ENCODE measurements around the gene TYROBP. TPM values are rescaled to one million over a fixed set of nuclear protein-coding genes. Genes with fewer than 3 reads are reported as not detected.

Gene TYROBP
- total RNA-seq, 1 experiment from 2014 or later: not detected

GRCh38 chr19:35913589-35913988, 5.5 kb upstream of the TYROBP start:
- TF ChIP-seq, protein P1, sequence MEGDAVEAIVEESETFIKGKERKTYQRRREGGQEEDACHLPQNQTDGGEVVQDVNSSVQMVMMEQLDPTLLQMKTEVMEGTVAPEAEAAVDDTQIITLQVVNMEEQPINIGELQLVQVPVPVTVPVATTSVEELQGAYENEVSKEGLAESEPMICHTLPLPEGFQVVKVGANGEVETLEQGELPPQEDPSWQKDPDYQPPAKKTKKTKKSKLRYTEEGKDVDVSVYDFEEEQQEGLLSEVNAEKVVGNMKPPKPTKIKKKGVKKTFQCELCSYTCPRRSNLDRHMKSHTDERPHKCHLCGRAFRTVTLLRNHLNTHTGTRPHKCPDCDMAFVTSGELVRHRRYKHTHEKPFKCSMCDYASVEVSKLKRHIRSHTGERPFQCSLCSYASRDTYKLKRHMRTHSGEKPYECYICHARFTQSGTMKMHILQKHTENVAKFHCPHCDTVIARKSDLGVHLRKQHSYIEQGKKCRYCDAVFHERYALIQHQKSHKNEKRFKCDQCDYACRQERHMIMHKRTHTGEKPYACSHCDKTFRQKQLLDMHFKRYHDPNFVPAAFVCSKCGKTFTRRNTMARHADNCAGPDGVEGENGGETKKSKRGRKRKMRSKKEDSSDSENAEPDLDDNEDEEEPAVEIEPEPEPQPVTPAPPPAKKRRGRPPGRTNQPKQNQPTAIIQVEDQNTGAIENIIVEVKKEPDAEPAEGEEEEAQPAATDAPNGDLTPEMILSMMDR (conservative IDR thresholded peaks at IDR 0.05): no peak
- H2AK5ac ChIP-seq (ENCODE audit: insufficient read length, low read length): no peak overlapping the region
- no peak overlapping the region for H2BK15ac ChIP-seq (ENCODE audit: low read depth, low read length)
- no peak for DNase-seq
- no peak overlapping the region for H3K4me2 ChIP-seq (ENCODE audit: insufficient read depth, insufficient read length, low read length)
- no peak overlapping the region for H3K4ac ChIP-seq (ENCODE audit: low read depth, low read length)
- no peaks in the 10 kb centered on the region for H4K20me1 ChIP-seq (ENCODE audit: control insufficient read depth, insufficient read depth, insufficient read length)
- no peaks in the 10 kb centered on the region for H3K4me1 ChIP-seq (ENCODE audit: insufficient read depth, low read length)
- no peaks in the 10 kb centered on the region for H3K23me2 ChIP-seq (ENCODE audit: insufficient read length, low read depth, low read length, poor library complexity, severe bottlenecking)
- H3K9me3 ChIP-seq (ENCODE audit: control insufficient read depth, low read depth, low read length): no peaks in the 10 kb centered on the region
- H3K23ac ChIP-seq (ENCODE audit: insufficient read length, low read depth, low read length): no peak overlapping the region
- WGBS (ENCODE audit: extremely low coverage, insufficient read length, low lambda C conversion rate): no CpG with 5 or more reads among the region's 7 CpGs
- no peak overlapping the region for H3K18ac ChIP-seq (ENCODE audit: insufficient read length, low read depth, low read length)
- H2BK20ac ChIP-seq (ENCODE audit: low read depth, low read length, poor library complexity, severe bottlenecking): no peak overlapping the region
- H4K91ac ChIP-seq (ENCODE audit: insufficient read length, low read depth, low read length): no peak overlapping the region
- no peak overlapping the region for H3T11ph ChIP-seq (ENCODE audit: low read length)
- H3K9ac ChIP-seq (ENCODE audit: extremely low read depth, insufficient read length, low read length): no peak overlapping the region
- no peak overlapping the region for H4K8ac ChIP-seq (replicated peaks; ENCODE audit: insufficient read length, low read depth, low read length)
- Mint-ChIP-seq H3K4me1 (peaks cover 4 to 12% of the 10 kb centered on the region in 2 experiments), H3K27me3 (ENCODE audit: low read depth) (peaks cover 15% of the 10 kb centered on the region), H3K9me3 (no peaks in the 10 kb centered on the region), H3K27ac (no peak overlapping the region), H3K36me3 (ENCODE audit: insufficient read depth in 1 of 3, low read depth in 3 of 3) (no peaks in the 10 kb centered on the region), H3K4me3 (no peak overlapping the region)
- H3K27me3 ChIP-seq (ENCODE audit: insufficient read depth, low read length): no peaks in the 10 kb centered on the region
- no peak overlapping the region for H2BK120ac ChIP-seq (ENCODE audit: low read depth, low read length, poor library complexity, severe bottlenecking)
- no peak overlapping the region for H3K14ac ChIP-seq (ENCODE audit: insufficient read depth, low read length)
- H3K79me2 ChIP-seq (ENCODE audit: insufficient read depth, low read length): no peaks in the 10 kb centered on the region
- H4K5ac ChIP-seq (ENCODE audit: insufficient read length, low read depth, low read length): no peak overlapping the region
- no peak overlapping the region for H3K56ac ChIP-seq (ENCODE audit: insufficient read length, low read depth, low read length)
- no peak overlapping the region for H2BK12ac ChIP-seq (ENCODE audit: insufficient read length, low read depth, low read length)
- no peak overlapping the region for H2BK5ac ChIP-seq (ENCODE audit: insufficient read length, low read length)
- H3K79me1 ChIP-seq (ENCODE audit: insufficient read depth, low read depth, low read length, poor library complexity, severe bottlenecking): no peaks in the 10 kb centered on the region
- no peak overlapping the region for H3K27ac ChIP-seq (ENCODE audit: insufficient read length, low read depth, low read length)
- no peak overlapping the region for H2AFZ ChIP-seq (ENCODE audit: low read length)
